CD4-positive, alpha-beta T cell treated with Interleukin-21 for 1 hour (primary cell): ENCODE measurements around the gene S100A5.
"Not testable (repeated sequence)": the region's sequence is repeated elsewhere in the genome, so short reads cannot be mapped to it uniquely, and the experiment has no call there.

Experiments used
- DNase-seq: peaks from one replicate; pipeline ENCODE4 v3.0.0-alpha.2; 2020

Gene S100A5

GRCh38 chr1:153566414-153567371 lies 26.0 kb upstream of the S100A5 start:
- DNase-seq: peak; percentile 78

GRCh38 chr1:153565529-153566374 lies 25.0 kb upstream of the S100A5 start, which contains the start of gene S100A2:
S100A2 (minus strand) TSS chr1:153565844; CDS start chr1:153563877, 1,967 bp downstream.
- DNase-seq: no peak

GRCh38 chr1:153563991-153564390 lies 23.3 kb upstream of the S100A5 start:
- no peak for DNase-seq

GRCh38 chr1:153563483-153563901 lies 22.8 kb upstream of the S100A5 start:
- no peak for DNase-seq

- not testable (repeated sequence) for DNase-seq
Measured at GRCh38 chr1:153562021-153562420, 21.3 kb upstream of the S100A5 start.

GRCh38 chr1:153561466-153561985 lies 20.8 kb upstream of the S100A5 start:
- DNase-seq: no peak

- DNase-seq: no peak
Measured at GRCh38 chr1:153560771-153561465, 20.2 kb upstream of the S100A5 start.

- DNase-seq: no peak
Measured at GRCh38 chr1:153560241-153560640, 19.5 kb upstream of the S100A5 start.

- DNase-seq: no peak
Measured at GRCh38 chr1:153557877-153558276, 17.1 kb upstream of the S100A5 start.

GRCh38 chr1:153556348-153556747 lies 15.6 kb upstream of the S100A5 start:
- DNase-seq: no peak

GRCh38 chr1:153553830-153554541 lies 13.3 kb upstream of the S100A5 start:
- DNase-seq: no peak

GRCh38 chr1:153553096-153553495 lies 12.4 kb upstream of the S100A5 start:
- no peak for DNase-seq

- no peak for DNase-seq
Measured at GRCh38 chr1:153552335-153552734, 11.6 kb upstream of the S100A5 start.

- DNase-seq: no peak
Measured at GRCh38 chr1:153550827-153551500, 10.2 kb upstream of the S100A5 start.

- no peak for DNase-seq
Measured at GRCh38 chr1:153550398-153550758, 9.6 kb upstream of the S100A5 start.

- no peak for DNase-seq
Measured at GRCh38 chr1:153549741-153550397, 9.1 kb upstream of the S100A5 start.

GRCh38 chr1:153548722-153549688 lies 8.3 kb upstream of the S100A5 start, which contains the start of gene S100A3:
S100A3 (minus strand) TSS chr1:153549258; CDS start chr1:153548485, 773 bp downstream.
- DNase-seq: no peak

- no peak for DNase-seq
Measured at GRCh38 chr1:153547560-153548551, 7.1 kb upstream of the S100A5 start.
